WERI-Rb-1 (cell line): ENCODE data around the gene OR5J2.
"Not testable (repeated sequence)": the region's sequence is repeated elsewhere in the genome, so short reads cannot be mapped to it uniquely, and the experiment has no call there.

ENCODE experiments used
- DNase-seq: peaks from one replicate; pipeline ENCODE4 v3.0.0-alpha.2; 2020
- H3K27ac ChIP-seq: fragments of 250-450 bp; sonication (Bioruptor Pico); 2 replicates; pipeline ENCODE4 v1.5.1; 2020; ENCODE audit warnings: mild to moderate bottlenecking, moderate library complexity
- H3K27me3 ChIP-seq: fragments of 250-450 bp; sonication (Bioruptor Pico); 2 replicates; pipeline ENCODE4 v1.5.1; 2021; ENCODE audit warnings: mild to moderate bottlenecking, low read depth, moderate library complexity; ENCODE audit not compliant: insufficient read depth, severe bottlenecking
- H3K36me3 ChIP-seq: fragments of 250-450 bp; sonication (Bioruptor Pico); 2 replicates; pipeline ENCODE4 v1.5.1; 2020; ENCODE audit warnings: mild to moderate bottlenecking, moderate library complexity
- H3K4me3 ChIP-seq: 2 replicates; pipeline ENCODE4 v1.5.1; 2011; ENCODE audit warnings: low read depth, mild to moderate bottlenecking, control low read depth, low read length
- H3K9me3 ChIP-seq: fragments of 250-450 bp; sonication (Bioruptor Pico); 2 replicates; pipeline ENCODE4 v1.5.1; 2021; ENCODE audit warnings: mild to moderate bottlenecking, moderate library complexity; ENCODE audit not compliant: severe bottlenecking
- TF ChIP-seq, protein P1 (sequence below): IDR thresholded peaks from 2 replicates; pipeline ENCODE4 v1.5.1; 2011; ENCODE audit warnings: low read depth, mild to moderate bottlenecking, control low read depth, inconsistent platforms, low read length

Gene OR5J2

DNA sequence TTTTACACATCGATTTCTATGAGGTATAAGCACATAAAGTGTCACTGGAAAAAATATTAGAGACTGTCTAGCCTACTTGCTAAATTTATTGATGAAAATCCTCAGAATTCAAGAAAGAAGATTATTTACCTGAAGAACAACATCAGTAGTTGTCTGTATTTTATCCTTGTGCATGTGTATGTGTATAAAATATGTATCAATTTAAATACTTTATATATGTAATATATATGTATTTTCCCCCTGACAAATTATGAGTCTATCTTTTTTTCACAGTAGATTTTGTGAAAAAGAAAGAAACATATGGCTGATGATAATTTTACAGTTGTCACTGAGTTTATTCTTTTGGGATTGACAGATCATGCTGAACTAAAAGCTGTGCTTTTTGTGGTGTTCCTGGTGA lies at the start of gene OR5J2:
Gene OR5J2 (plus strand): TSS at position 301 of the 400 bp plus-strand sequence. CDS start 0 bp downstream, at position 301.
- Histone ChIP-seq H3K27ac (no peak within 1 kb of the TSS), H3K36me3 (no peaks in the 10 kb centered on the region), H3K9me3 (peaks cover 4% of the 10 kb centered on the region), H3K27me3 (peaks cover 7% of the 10 kb centered on the region), H3K4me3 (no peak within 1 kb of the TSS)
- DNase-seq, result no peak
- TF ChIP-seq, protein P1, sequence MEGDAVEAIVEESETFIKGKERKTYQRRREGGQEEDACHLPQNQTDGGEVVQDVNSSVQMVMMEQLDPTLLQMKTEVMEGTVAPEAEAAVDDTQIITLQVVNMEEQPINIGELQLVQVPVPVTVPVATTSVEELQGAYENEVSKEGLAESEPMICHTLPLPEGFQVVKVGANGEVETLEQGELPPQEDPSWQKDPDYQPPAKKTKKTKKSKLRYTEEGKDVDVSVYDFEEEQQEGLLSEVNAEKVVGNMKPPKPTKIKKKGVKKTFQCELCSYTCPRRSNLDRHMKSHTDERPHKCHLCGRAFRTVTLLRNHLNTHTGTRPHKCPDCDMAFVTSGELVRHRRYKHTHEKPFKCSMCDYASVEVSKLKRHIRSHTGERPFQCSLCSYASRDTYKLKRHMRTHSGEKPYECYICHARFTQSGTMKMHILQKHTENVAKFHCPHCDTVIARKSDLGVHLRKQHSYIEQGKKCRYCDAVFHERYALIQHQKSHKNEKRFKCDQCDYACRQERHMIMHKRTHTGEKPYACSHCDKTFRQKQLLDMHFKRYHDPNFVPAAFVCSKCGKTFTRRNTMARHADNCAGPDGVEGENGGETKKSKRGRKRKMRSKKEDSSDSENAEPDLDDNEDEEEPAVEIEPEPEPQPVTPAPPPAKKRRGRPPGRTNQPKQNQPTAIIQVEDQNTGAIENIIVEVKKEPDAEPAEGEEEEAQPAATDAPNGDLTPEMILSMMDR, result no peak

DNA sequence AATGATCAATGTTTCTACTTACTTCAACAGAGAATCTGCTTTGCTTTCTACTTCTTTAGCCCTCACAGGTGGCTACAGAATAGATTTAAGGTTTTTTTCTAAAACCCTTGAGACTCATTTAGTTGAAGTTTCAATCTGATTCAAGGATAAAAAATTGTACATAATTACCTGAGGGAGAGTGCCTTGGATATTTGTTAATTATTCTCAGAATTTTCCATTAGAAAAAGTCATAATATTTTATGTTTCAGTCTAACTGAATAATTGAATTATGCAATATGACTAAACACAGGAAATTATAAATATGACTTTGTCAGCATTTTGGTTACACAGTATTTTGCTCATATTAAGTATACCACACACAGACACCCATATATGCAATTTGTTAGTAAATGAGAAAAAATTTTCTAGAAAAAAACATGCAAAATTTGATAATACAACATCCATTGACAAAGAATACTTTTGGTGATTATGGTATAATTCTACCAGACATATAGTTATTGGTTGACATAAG lies 36.2 kb upstream of the OR5J2 start, which contains the start of gene OR8J3:
Gene OR8J3 (minus strand): TSS at position 51 of the 511 bp plus-strand sequence. CDS start 2,483 bp downstream, outside the sequence.
- TF ChIP-seq, protein P1, result no peak
- no peak within 1 kb of the TSS for H3K27ac ChIP-seq

DNA sequence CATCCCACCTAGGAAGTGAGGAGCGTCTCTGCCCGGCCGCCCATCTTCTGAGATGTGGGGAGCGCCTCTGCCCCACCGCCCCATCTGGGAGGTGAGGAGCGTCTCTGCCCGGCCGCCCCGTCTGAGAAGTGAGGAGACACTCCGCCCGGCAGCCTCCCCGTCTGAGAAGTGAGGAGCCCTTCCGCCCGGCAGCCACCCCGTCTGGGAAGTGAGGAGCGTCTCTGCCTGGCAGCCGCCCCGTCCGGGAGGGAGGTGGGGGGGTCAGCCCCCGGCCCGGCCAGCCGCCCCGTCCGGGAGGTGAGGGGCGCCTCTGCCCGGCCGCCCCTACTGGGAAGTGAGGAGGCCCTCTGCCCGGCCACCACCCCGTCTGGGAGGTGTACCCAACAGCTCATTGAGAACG lies 32.7 kb upstream of the OR5J2 start:
- not testable (repeated sequence) for H3K36me3 ChIP-seq, H3K4me3 ChIP-seq, DNase-seq, H3K27ac ChIP-seq, H3K9me3 ChIP-seq
- peaks cover 37% of the 10 kb centered on the region for H3K27me3 ChIP-seq

More for the DNA sequence above, 36.2 kb upstream of the OR5J2 start, which contains the start of gene OR8J3:
- DNase-seq, result no peak
- no peak within 1 kb of the TSS for H3K4me3 ChIP-seq
- no peaks in the 10 kb centered on the region for H3K36me3 ChIP-seq
- H3K27me3 ChIP-seq, result peaks cover 36% of the 10 kb centered on the region
- peaks cover 2% of the 10 kb centered on the region for H3K9me3 ChIP-seq

DNA sequence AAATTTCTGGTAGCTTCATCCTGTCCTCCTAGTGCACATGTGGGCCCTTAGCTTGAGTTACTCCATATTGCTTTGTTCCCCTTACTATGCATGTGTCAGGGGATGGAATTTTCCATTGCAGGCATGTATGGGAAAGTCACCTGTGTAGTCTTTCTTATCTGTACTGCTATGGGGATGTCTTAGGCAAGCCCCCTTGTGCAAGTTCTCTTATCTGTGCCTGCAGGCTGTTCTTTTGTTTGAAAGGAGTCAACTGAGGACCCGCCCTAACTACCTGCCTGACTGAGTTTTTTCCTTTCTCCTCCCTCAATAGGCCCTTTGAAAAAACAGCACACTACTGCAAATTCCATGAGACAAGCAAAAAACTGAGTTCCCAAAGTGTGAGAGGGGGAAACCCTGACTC lies 25.0 kb upstream of the OR5J2 start:
- Histone ChIP-seq H3K27me3 (peaks cover 21% of the 10 kb centered on the region), H3K36me3 (no peaks in the 10 kb centered on the region), H3K9me3 (no peaks in the 10 kb centered on the region), H3K27ac (no peak overlapping the region), H3K4me3 (no peak overlapping the region)
- DNase-seq, result no peak
- TF ChIP-seq, protein P1, result no peak

DNA sequence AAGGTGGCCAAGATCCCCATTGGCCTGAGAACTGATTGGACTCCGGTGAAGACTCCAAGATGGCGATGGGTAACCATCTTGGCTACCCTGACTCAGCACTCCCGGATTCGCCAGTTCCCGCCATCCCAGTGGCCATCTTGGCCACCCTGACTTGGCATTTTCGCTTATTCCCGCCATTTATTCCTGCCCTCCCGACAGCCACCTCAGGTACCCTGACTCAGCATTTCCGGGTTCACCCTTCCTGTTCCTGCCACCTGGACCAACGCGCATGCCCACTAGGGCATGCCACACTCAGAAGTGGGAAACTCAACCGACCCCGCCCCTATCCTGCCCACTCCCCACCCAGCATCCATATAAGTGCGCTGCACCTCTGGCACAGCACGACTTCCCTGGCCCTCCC lies 24.1 kb upstream of the OR5J2 start:
- H3K27ac ChIP-seq, result no peak overlapping the region
- H3K4me3 ChIP-seq, result no peak overlapping the region
- no peak for DNase-seq
- no peaks in the 10 kb centered on the region for H3K36me3 ChIP-seq
- TF ChIP-seq, protein P1, result no peak
- H3K9me3 ChIP-seq, result no peaks in the 10 kb centered on the region
- peaks cover 23% of the 10 kb centered on the region for H3K27me3 ChIP-seq

DNA sequence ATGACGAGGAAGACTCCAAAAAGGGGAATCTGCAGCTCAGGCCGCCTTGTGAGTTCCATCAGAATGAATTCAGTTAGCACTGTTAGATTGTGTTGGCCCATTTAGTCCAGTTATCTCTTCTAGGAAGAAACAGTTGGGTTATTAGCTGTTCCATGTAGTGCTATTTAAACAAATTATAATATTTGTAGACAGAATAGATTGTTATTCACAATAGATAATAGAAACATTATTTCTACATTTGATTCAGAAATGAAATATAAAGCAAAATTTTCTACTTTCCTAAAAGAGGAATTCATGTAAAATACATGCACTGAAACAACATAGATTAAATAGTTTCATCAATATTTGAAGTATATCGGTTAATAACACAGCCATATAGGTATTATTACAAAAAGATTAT lies 16.2 kb upstream of the OR5J2 start, which contains the start of gene OR8K5:
Gene OR8K5 (minus strand): TSS at position 101 of the 400 bp plus-strand sequence. CDS start 0 bp downstream, at position 101.
- H3K27me3 ChIP-seq, result peaks cover 11% of the 10 kb centered on the region
- H3K36me3 ChIP-seq, result no peaks in the 10 kb centered on the region
- H3K9me3 ChIP-seq, result no peaks in the 10 kb centered on the region
- TF ChIP-seq, protein P1, result no peak
- no peak within 1 kb of the TSS for H3K4me3 ChIP-seq
- no peak within 1 kb of the TSS for H3K27ac ChIP-seq
- DNase-seq, result no peak
